Stimulated activated CD8-positive, alpha-beta memory T cell treated with anti-CD3 and anti-CD28 coated beads, Interleukin-7, amount 100 ng/mL, for 48 hours (primary cell): ENCODE data around the gene PLK3.
"Not testable (repeated sequence)": the region's sequence is repeated elsewhere in the genome, so short reads cannot be mapped to it uniquely, and the experiment has no call there.

Experiments
- DNase-seq, 2 donors: peaks; one replicate each; pipeline ENCODE4 v3.0.0-alpha.2; 2020; ENCODE audit warnings: low read depth in 1 of 2; ENCODE audit errors: extremely low read depth in 1 of 2

Gene PLK3

DNA sequence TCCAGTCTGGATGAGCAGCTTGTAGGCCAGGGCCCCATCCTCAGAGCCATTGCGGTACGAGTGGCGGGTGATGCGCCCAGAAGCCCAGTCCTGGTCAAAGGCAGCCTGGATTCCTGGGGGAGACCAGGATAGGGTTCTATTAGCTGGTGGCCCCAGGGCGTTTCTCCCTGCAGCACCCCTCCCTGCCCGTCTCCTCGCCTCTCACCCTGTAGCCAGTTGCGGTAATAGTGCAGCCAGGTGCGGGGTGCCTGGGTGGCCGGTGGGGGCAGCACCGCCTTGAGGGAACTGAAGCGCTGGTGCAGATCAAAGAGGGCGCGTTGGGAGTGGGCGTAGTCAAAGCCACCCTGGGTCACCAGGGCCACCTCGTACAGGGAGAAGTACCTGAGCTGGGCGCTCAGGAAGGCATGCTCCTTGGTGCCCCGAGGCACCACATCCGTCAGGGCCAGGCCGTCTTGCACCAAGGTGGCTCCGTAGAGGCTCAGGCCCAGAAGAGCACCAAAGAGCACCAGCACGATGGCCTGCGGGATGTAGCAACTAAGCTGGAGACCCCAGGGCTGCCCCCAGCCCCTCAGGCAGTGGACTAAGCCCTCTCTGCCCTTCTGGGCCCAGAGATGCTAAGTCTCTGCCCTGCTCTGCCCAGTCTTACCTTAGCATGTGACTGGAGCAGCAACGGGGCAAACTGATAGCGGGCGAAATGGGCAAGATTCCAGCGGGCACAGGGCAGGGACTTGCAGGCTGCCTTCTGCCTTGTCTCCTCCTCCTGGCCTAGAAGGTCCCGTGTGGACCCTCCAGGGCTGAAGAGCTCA lies 27.2 kb downstream of the PLK3 start:
- DNase-seq, result no peak

DNA sequence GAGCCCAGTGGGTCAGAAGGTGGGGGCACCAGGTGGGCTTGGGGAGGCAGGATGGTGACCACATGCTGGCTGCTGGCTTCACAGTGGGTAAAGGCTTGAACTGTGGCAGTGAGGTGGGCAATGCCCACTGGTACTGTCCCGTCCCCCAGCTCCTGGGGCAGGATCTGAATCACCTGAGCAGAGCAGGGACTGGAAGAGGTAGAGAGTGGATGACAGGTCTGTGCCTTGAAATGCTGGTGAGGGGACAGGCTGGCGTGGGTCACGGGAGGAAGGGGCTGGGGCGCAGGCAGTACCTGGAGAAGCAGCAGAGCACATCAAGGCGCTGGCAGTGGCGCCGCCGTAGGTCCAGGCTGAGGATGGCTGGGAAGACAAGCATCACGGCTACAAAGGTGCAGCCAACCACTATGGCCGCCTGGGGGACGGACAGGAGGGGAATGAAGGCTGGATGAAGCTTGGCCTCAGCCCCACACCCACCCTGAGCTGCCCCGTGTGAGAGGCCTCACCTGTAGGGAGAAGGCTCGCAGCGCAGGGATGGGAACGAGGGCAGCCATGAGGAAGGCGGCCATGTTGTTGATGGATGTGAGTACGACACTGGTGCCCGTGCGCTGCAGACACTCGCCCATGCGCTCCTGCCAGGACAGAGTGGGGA lies 27.9 kb downstream of the PLK3 start:
- DNase-seq, result no peak

DNA sequence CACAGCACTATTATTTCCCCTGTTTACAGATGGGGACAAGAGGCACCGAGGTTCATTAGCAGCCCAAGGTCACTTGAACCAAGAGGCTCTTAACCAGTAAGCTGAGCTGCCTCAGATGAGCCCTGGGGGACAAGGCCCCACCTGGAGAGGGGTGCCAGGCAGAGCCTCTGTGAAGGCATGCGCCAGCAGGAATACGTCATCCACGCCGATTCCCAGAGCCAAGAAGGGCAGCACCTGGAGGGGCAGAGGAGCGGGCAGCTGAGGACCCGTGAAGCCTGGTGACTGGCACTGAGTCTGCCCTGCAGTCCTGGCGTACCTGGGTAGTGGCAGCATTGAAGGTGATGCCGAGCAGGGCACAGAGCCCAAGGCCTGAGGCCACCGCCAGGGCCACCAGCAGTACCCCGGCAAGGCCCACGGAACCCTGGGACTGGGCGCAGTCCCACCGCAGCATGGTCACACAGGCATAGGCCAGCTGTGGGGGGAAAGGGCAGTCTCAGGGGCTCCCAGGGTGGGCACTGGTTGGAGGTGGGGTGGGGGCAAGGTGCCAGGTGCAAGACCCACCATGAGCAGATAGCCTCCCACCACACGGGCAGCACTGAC lies 28.8 kb downstream of the PLK3 start:
- DNase-seq, result no peak

DNA sequence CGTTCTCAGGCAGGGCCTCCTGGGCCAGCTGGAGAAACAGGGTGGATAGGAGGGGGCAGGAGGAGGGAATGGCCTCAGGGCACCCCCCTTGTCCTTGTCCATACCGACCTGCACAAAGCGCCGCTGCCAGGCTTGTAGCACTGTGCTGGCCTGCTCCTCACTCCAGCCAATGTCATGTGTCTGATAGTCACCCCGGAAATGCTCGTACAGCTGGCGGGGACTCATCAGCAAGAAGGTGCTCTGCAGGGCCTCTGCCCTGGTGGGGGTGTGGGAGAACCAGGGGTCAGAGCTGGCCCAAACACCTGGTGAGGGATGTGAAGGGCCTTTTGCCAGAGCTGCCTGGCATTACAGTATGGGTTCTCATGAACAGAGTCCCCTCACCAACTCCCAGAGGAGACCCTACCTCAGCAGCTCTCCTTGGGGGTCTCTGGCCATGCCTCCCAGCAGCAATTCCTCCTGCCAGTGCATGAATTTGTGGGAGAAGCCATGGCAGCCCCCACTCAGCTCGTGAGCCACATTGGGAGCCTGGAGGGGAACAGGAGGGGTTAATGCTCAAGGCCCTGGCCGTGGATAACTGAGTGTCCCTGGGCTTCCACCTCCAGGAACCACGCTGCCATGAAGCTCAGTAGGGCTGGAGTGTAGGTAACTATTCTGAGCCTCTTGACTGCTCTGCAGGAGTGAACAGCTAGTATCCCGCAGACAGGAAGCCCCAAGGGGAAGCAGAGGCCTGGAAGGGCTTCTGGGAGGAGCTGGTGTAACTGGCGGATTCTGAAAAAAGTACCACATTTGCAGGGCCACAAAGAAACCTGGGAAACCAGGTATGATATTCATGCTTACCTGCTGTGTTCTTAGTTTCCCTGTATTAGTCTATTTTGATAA lies 29.6 kb downstream of the PLK3 start:
- no peak for DNase-seq

DNA sequence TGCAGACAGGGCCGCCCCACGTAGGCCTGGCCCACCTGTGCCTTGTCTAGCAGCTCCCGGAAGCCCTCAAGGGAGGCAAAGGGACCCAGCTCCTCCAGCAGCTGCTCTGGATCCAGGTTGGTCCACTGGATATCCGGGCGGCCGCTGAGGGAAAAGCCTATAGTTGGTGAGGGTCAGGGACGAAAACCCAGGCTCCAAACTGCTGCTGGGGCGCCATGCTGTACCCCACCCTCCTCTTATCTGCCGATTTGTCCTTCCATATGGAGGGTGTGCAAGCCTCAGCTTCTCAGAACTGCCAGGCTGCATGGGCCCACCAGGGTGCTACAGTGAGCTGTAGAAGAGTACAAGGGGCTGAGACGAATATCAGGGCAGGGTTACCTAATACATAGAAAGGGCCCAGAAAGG lies 30.7 kb downstream of the PLK3 start:
- no peak for DNase-seq

DNA sequence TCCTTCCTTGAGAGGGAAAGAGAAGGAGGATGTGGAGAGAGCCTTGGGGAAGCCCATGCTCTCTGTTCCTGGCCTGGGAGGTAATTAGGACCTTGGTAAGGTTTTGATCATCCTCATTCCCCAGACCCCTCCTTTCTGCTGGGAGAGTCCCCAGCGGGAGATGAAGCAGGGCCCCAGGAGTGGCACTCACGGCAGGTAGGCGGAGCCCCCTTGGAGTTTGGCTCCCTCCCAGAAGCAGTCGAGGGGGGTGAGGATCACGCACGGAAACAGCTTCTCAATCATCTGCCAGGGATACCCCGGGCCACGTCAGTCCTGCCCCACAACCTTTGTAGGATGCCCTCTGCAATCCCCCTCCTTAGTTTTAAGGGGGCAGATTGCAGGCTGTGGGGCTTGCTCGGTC lies 31.3 kb downstream of the PLK3 start:
- DNase-seq, result no peak

DNA sequence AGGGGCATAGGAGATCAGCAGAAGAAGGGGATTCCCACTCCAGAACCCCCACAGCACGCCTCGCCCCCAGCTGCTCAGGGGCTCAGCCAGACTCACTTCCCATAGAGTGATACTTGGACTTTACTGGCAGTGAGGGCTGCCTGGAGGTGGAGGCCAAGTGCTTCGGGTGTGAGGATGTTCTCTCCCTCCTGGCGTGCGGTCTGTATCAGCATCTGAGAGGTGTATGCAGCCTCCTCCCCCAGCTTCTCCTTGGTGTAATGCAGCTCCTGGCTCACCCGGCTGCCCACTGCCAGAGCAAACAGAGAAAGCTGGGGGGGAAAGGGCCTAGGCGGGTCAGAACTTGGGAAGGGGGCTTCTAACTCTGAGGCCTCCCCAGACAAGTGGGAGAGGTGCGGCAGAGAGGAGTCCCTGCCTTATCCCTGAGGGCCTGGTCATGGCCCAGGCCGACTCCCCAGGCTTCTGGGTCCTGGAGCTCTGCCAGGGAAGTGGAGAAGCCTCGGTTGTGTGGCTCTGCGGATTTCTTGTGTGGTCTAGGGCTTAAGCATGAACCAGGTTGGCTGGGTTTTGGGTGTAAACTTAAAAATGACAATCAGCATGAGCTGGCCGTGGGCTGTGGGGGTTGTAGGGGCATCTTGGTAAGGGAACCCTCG lies 32.0 kb downstream of the PLK3 start:
- DNase-seq, result no peak

DNA sequence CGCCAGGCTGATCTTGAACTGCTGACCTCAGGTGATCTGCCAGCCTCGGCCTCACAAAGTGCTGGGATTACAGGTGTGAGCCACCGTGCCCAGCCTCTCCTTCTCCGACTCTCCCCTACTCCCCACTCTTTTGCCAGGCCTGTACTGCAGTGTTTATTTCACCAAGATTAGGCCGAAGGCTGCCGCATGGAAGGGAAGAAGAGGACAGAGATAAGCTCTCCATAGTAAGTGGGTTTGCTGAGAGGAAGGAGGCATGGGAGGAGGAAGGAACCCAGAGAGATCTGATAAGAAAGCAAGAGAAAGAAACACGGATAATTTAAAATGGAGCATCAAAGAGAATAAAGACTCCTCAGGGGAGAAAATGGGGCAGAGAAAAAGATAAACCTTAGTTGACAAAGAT lies 34.2 kb downstream of the PLK3 start:
- DNase-seq, result no peak

DNA sequence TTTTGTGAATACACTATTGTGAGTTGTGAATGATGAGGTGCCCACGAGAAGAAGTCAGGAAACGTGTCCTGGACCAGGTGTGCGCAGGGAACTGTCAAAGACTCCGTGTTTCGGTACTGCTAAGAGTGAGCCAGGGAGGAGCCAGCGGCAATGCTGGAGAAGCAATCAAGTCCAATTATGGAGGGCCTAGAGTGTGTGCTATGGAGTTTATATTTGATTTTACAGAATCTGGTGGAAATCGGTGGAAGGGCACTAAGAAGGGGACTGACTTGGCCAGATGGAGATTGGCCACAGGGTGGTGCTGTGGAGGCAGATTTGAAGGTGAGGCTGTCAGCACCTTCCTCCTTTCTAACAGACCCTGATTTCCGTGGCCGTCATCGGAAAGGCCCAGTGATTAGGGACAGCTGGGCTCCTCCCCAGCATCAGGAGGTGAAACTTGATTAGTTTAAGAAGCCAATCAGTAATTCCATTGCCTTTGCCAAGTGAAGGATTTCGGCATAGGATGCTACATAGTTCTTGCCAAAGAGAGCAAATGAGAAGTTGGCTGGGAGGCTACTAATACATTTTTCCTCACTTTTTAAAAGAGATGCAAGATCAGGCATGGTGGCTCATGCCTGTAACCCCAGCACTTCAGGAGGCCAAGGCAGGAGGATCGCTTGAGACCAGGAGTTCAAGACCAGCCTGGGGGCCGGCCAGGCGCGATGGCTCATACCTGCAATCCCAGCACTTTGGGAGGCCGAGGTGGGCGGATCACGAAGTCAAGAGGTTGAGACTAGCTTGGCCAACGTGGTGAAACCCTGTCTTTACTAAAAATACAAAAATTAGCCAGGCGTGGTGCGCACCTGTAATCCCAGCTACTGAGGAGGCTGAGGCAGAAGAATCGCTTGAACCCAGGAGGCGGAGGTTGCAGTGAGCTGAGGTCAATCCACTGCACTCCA lies 35.8 kb downstream of the PLK3 start:
- DNase-seq, result peak; percentile 59 to 88

DNA sequence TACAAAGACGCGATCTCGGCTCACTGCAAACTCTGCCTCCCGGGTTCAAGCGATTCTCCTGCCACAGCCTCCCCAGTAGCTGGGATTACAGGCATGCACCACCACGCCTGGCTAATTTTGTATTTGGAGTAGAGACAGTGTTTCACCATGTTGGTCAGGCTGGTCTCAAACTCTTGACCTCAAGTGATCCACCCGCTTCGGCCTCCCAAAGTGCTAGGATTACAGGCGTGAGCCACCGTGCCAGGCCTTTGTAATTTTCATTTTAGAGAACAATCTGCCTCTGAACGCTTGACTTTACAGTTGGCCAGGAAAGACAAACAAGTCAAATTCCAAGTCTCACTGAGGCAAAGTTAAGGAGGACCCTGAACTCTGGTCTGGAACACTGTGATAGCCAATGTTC lies 38.1 kb downstream of the PLK3 start:
- not testable (repeated sequence) for DNase-seq

DNA sequence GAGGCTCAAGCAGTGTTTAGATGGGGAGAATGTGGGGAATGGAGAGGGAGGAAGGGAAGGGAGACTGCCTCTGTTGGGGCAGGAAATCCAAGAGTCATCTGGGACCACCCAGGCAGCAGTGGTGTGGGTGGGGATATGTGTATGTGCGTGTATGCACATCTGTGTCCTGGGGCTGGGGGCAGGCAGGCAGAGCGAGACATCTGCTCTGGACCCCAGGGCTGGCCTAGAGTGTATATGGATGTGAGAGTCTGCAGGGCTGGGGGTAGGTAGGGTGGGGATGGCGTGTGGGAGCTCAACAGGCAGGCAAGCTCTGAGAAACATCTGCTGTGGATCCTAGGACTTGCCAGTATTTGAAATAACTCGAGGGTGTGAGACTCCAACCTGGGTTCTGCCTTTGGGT lies 39.4 kb downstream of the PLK3 start:
- no peak for DNase-seq

DNA sequence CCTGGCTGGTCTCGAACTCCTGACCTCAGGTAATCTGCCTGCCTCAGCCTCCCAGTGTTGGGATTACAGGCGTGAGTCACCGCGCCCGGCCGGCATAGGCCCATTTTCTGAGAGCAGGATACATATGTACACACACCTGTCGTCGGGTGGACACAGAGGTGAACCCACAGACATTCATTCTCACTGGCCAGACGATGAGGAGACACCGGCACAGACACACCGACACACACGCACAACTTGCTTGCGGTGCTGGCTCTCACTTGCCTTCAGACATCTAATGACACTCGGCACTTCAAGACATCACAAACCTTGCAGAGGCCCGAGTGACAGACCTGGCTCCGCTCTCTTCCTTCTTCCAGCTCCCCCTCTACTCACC lies 42.3 kb downstream of the PLK3 start:
- DNase-seq, result no peak

DNA sequence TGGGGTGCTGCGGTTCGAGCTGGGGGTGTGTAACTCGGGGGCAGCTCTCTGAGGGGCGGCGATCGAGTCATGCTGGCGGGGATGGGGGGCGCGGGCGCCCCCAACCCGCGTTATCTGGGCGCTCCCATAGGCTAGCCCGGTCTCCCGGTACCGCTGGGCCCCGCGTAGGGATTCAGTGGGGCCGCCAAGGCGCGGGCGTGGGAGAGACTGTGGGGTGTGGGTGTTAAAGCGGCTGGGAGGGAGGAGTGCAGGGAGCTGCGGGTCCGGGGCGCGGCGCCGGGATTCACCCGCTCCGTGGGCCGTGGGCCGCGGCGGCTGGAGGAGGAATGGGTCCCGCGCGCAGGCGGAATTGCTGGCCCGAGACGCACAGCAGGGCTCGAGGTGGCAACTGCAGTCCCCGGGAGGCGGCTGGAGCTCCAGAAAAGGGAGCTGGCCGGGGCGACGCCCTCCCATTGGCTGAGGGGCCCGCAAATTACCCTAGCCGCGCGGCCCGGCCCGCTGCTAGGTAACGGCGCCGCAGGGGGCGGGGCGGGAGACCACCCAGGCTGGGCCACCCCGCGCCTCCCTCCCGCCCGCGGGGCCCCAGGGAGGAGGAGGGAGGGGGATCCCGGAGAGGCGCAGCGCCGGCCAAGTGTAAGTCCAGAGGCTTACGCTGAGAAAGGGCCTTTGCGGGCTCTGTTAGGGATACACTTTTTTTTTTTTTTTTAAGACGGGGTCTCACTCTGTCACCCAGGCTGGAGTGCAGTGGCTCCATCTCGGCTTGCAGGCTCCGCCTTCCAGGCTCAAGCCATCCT lies 42.9 kb downstream of the PLK3 start, which contains the start of gene PTCH2:
TSS of gene PTCH2 (minus strand) at position 392 of the 794 bp plus-strand sequence. CDS start at position 71, 321 bp downstream.
- no peak for DNase-seq

DNA sequence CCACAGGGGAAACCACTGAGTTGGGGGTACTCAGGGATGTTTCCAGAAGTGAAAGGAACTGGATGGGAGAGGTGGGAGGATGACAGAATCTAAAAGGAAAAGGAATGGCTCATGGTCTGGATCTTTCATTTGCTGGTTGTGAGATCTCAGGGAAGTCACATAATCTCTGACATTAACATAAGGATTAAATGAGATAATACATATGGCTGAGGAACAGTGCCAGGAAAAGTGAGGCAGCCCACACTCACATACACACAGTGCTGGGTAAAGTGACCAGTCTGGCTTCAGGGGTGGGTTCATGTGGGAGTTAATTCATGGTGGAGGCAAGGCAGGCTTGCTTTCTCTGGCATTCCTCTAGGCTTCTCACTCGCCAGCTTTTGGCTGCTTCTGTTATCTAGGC lies 46.8 kb downstream of the PLK3 start:
- no peak for DNase-seq

DNA sequence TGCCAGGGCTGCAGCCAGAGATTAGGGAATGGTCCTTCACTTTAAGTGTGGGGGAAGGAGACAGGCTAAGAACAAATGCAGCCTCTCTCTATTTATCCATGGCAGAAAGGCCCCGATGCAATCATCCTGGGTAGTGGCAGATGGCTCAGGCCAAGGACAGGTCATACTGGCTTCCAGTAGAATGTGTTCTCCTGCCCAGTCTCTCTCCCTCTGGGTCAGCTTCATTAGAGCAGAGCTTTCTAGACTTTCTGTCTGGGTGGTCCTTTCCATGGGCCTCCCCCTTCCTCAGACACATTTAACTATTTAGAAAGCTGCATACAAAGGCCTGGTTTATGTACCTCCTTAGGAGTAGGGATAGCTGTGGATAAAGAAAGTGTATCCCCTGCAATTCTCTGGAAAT lies 47.7 kb downstream of the PLK3 start:
- no peak for DNase-seq

DNA sequence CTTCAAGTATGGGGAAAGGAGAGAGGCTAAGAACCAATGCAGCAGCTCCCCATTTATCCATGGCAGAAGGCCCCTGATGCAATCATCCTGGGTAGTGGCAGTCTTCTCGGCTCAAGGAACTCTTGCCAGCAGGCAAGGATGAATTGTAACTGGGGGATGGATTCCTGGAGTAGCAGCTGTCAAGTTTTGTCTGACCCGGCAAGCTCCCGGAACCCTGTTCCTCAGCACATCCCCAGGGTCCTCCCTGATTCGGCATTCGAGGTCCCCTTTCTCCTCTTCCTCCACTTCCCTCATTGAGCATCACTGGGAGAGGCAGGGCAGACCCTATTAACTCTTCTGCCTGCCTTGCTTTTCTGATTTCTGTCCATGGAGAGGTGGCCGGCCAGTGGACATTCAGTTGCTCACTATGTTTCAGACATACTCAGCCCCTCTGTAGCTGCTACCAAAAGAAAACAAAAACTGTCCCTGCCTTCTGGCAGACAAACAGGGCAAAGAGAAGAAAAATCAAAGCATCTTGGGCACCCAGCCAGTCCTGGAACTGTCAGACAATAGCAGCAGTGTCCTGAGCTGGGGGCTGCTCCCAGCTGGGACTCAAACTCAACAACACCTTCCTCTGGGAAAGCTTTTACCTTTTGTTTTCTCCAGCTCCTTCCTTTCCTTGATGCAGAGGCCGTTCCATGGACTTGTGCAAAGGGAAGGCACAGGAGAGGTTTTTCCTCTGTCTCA lies 48.4 kb downstream of the PLK3 start:
- DNase-seq, result no peak

DNA sequence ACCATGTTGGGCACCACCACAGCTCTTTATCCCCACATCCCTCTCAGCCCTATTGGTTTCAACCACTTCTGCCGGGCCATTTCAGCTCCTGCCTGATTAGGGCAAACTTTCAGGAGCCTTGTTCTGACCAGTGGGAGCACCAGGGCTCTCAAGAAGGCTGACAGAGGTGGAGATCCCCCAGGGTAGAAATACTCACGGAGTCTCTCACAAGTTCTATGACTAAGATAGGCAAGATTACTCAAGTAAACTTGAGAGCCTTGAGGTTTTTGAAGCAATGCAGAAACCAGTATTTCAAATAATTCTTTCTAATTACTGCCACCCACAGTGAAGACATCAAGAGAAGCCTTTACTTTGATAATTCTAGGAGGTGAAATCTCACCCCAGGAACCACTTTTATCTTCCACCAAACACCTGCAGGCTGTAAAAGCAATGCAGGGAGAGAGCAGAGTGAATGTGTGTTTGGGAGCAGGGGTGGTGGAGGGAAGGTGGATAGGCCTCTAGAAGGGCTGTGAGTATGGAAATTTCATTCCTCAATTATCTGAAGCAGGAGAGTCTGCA lies 49.5 kb downstream of the PLK3 start:
- DNase-seq, result no peak

DNA sequence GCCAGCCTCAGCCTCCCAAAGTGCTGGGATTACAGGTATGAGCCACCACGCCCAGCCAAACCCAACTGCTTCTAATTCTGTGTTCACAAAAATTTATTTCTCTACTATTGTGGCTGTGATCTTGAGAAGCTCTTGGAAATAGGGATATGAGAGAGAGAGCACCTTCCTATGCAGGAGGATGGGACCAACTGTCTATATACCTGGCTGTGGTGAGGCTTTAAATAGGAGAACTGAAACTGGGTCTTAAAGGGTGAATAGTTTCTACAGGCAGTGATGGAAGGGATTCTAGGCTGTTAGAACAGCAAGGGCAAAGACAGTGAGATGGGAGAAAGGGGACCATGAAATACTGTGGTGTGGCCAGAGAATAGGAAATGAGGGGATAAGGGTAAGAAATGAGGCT lies 51.1 kb downstream of the PLK3 start:
- no peak for DNase-seq
